ENCODE measurements around the gene CHKA. TPM values are rescaled to one million over a fixed set of nuclear protein-coding genes. Genes with fewer than 3 reads are reported as not detected.

CHKA gene
- total and polyA plus RNA-seq, 2 of the 4 experiments (the other 2 are of a cell fraction): 4.5 to 8.4 TPM

- Histone ChIP-seq H3K27ac (ENCODE audit: insufficient read depth, low read length) (no peak overlapping the region; the same call in 1 of the 2 replicates), H3K4ac (ENCODE audit: low read depth, low read length) (peak overlapping the region; percentile 53), H3K9me3 (ENCODE audit: control insufficient read depth, insufficient read depth, low read length) (no peaks in the 10 kb centered on the region), H3K14ac (replicated peaks; ENCODE audit: low read depth, low read length) (no peak overlapping the region), H2BK120ac (ENCODE audit: low read depth, low read length) (peak overlapping the region; percentile 90; the same call in 1 of the 2 replicates), H2BK20ac (ENCODE audit: low read depth, low read length) (no peak overlapping the region), H2AK9ac (replicated peaks; ENCODE audit: low read depth, low read length, poor library complexity) (peak overlapping the region; percentile 25), H4K91ac (ENCODE audit: insufficient read depth, low read depth, low read length) (no peak overlapping the region; the same call in 1 of the 2 replicates), H3K4me2 (ENCODE audit: low read depth, low read length) (no peak overlapping the region), H4K8ac (ENCODE audit: low read depth in 2 of 2, low read length in 2 of 2) (no peak overlapping the region), H3K4me3 (ENCODE audit: insufficient read depth, low read depth, low read length) (no peak overlapping the region), H2AK5ac (ENCODE audit: low read depth, low read length) (peak overlapping the region; percentile 98; the same call in 1 of the 2 replicates), H2BK15ac (ENCODE audit: low read depth, low read length) (no peak overlapping the region; the same call in 2 of the 3 replicates), H3K9me1 (ENCODE audit: insufficient read depth, low read length) (peaks cover 8% of the 10 kb centered on the region), H3K23ac (ENCODE audit: low read depth, low read length) (no peak overlapping the region; the same call in 1 of the 2 replicates), H2BK5ac (ENCODE audit: low read depth, low read length, poor library complexity, severe bottlenecking) (peak overlapping the region; percentile 59), H3K79me1 (ENCODE audit: low read depth in 1 of 2, low read length in 2 of 2) (peaks cover 24 to 45% of the 10 kb centered on the region in 2 experiments), H4K5ac (ENCODE audit: low read depth, low read length) (no peak overlapping the region), H4K20me1 (ENCODE audit: insufficient read depth, low read length) (no peaks in the 10 kb centered on the region), H3K9ac (ENCODE audit: low read depth, low read length) (no peak overlapping the region), H3K27me3 (ENCODE audit: control insufficient read depth, insufficient read depth, low read length) (no peaks in the 10 kb centered on the region), H3K4me1 (ENCODE audit: control insufficient read depth, insufficient read depth, low read length) (peaks cover 26% of the 10 kb centered on the region), H2AFZ (replicated peaks; ENCODE audit: low read length, poor library complexity) (no peak overlapping the region), H3K18ac (ENCODE audit: low read depth, low read length) (no peak overlapping the region), H3K36me3 (ENCODE audit: control insufficient read depth, insufficient read depth, low read length) (peaks cover 26% of the 10 kb centered on the region), H3K56ac (ENCODE audit: extremely low read depth, insufficient read depth, low read length) (no peak overlapping the region)
- in situ Hi-C loops (cut with MboI; ENCODE audit: low sequenced_read_pairs): no loop called here
- POLR2A ChIA-PET (ENCODE audit: unreplicated experiment): no interaction called here
- TF ChIP-seq CTCF (conservative IDR thresholded peaks at IDR 0.05; ENCODE audit: low read depth, low read length): no peak
- TF ChIP-seq RCOR1 (IDR thresholded peaks at IDR 0.05; ENCODE audit: insufficient replicate concordance, low read length): no peak
- TF ChIP-seq MXI1 (IDR thresholded peaks at IDR 0.05; ENCODE audit: borderline replicate concordance, low read depth, low read length): no peak
- no peak for TF ChIP-seq MAFK (IDR thresholded peaks at IDR 0.05; ENCODE audit: low read depth, low read length)
- no peak for TF ChIP-seq USF2 (IDR thresholded peaks at IDR 0.05; ENCODE audit: low read depth, low read length)
- TF ChIP-seq NFE2L2 (IDR thresholded peaks at IDR 0.05; ENCODE audit: low read depth, low read length): no peak
- no peak for TF ChIP-seq SMC3 (IDR thresholded peaks at IDR 0.05; ENCODE audit: low read depth, low read length)
- no peak for TF ChIP-seq POLR2A (IDR thresholded peaks at IDR 0.05; ENCODE audit: low read depth, low read length)
- no peak for TF ChIP-seq CEBPB (IDR thresholded peaks at IDR 0.05; ENCODE audit: low read depth, low read length)
- no peak for TF ChIP-seq BHLHE40 (IDR thresholded peaks at IDR 0.05; ENCODE audit: low read depth, low read length)
- DNase-seq: no peak
- CTCF ChIA-PET: no interaction called here
- intact Hi-C loops (cut with micrococcal nuclease): no loop called here
- dilution Hi-C loops (cut with HindIII; ENCODE audit: low sequenced_read_pairs, unreplicated experiment): no loop called here
- 91% methylated on average over 7 of the region's 18 CpGs; no CpG with 5 or more reads in 1 of the 2 experiments for WGBS, 2 experiments (ENCODE audit: extremely low coverage in 2 of 2, insufficient read length in 1 of 2)
- BruUV-seq (replicated peaks): no TSS peak
- ATAC-seq (ENCODE audit: low read depth): no peak
Measured at GRCh38 chr11:68026391-68027105, 94.6 kb downstream of the CHKA start.

Measured in IMR-90 (cell line).